Measurements from ENCODE around the gene RAB28.

RAB28 gene

GRCh38 chr4:13322681-13323101 is 161.4 kb downstream of the RAB28 start:
- TF ChIP-seq, protein P1, sequence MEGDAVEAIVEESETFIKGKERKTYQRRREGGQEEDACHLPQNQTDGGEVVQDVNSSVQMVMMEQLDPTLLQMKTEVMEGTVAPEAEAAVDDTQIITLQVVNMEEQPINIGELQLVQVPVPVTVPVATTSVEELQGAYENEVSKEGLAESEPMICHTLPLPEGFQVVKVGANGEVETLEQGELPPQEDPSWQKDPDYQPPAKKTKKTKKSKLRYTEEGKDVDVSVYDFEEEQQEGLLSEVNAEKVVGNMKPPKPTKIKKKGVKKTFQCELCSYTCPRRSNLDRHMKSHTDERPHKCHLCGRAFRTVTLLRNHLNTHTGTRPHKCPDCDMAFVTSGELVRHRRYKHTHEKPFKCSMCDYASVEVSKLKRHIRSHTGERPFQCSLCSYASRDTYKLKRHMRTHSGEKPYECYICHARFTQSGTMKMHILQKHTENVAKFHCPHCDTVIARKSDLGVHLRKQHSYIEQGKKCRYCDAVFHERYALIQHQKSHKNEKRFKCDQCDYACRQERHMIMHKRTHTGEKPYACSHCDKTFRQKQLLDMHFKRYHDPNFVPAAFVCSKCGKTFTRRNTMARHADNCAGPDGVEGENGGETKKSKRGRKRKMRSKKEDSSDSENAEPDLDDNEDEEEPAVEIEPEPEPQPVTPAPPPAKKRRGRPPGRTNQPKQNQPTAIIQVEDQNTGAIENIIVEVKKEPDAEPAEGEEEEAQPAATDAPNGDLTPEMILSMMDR (IDR thresholded peaks at IDR 0.05; ENCODE audit: control insufficient read depth, insufficient read depth, low read depth, low read length, missing control alignments): no peak
- no peak overlapping the region for H3K4me3 ChIP-seq (ENCODE audit: control insufficient read depth, low read depth, low read length)
- peak; percentile 62 for DNase-seq (ENCODE audit: low read depth)
